Omental fat pad (tissue), 4 donors: Measurements from ENCODE around the gene MYO15A. TPM values are rescaled to one million over a fixed set of nuclear protein-coding genes. Genes with fewer than 3 reads are reported as not detected.

ENCODE experiments used
- ATAC-seq: fragments of 150-250 bp; one replicate; pipeline ENCODE4 v1.9.1; 2016; ENCODE audit warnings: mild to moderate bottlenecking, moderate library complexity; ENCODE audit not compliant: low FRiP score
- DNase-seq: peaks from one replicate; pipeline ENCODE4 v3.0.0-alpha.2; 2019; ENCODE audit warnings: low spot score
- CTCF ChIP-seq, 3 donors: fragments of 450-650 bp; IDR thresholded peaks; one replicate each; pipeline ENCODE4 v1.5.1; 2016 to 2017; ENCODE audit warnings: antibody characterized with exemption in 3 of 3, mild to moderate bottlenecking in 3 of 3, moderate library complexity in 2 of 3
- total RNA-seq, 4 donors: library from RNA; depleted of rRNA; stranded (reverse); fragments of >200 nt; gene quantifications; one replicate each; pipeline ENCODE4 v1.1.0, GENCODE V29; 2016

Gene MYO15A
- total RNA-seq, 4 donors from 2014 or later: 0.31 to 3.9 (median 2.0) TPM

GRCh38 chr17:18124345-18125126 is 16.0 kb downstream of the MYO15A start:
- no peak for TF ChIP-seq CTCF (IDR thresholded peaks at IDR 0.05)

GRCh38 chr17:18129041-18129502 is 20.5 kb downstream of the MYO15A start:
- ATAC-seq (no peak), DNase-seq (no peak)
- TF ChIP-seq CTCF (IDR thresholded peaks at IDR 0.05): no peak

More at GRCh38 chr17:18124345-18125126, 16.0 kb downstream of the MYO15A start:
- ATAC-seq (no peak), DNase-seq (no peak)

GRCh38 chr17:18132711-18133110 is 24.2 kb downstream of the MYO15A start:
- no peak for ATAC-seq
- no peak for DNase-seq
- TF ChIP-seq CTCF (IDR thresholded peaks at IDR 0.05): no peak

- DNase-seq: no peak
- no peak for TF ChIP-seq CTCF (IDR thresholded peaks at IDR 0.05)
- no peak for ATAC-seq
Measured at GRCh38 chr17:18136357-18136756, 27.8 kb downstream of the MYO15A start.

- TF ChIP-seq CTCF (IDR thresholded peaks at IDR 0.05): no peak
- ATAC-seq (no peak), DNase-seq (no peak)
Measured at GRCh38 chr17:18138065-18138749, 29.7 kb downstream of the MYO15A start.

- ATAC-seq (no peak), DNase-seq (no peak)
- no peak for TF ChIP-seq CTCF (IDR thresholded peaks at IDR 0.05)
Measured at GRCh38 chr17:18139092-18139491, 30.5 kb downstream of the MYO15A start.
